Keratinocyte (primary cell): ENCODE measurements around the gene NLGN1. TPM values are rescaled to one million over a fixed set of nuclear protein-coding genes. Genes with fewer than 3 reads are reported as not detected.

ENCODE experiments used
- DNase-seq: peaks from one replicate; pipeline ENCODE4 v3.0.0-alpha.2; 2011; ENCODE audit warnings: low read depth, missing footprints, low spot score
- FAIRE-seq: peaks from 2 replicates; lab custom pipeline; 2011; peaks lifted over from hg19 to GRCh38; lab: Jason Lieb, UNC
- H2AFZ ChIP-seq: 2 replicates; pipeline ENCODE4 v1.6.0; 2012; ENCODE audit warnings: low read length, control low read depth, inconsistent platforms; ENCODE audit not compliant: control insufficient read depth
- H3K27ac ChIP-seq: 2 replicates; pipeline ENCODE4 v1.5.1; 2011; ENCODE audit warnings: low read length; ENCODE audit not compliant: control insufficient read depth, insufficient read depth
- H3K27me3 ChIP-seq: 3 replicates; pipeline ENCODE4 v1.6.0; 2011; ENCODE audit warnings: low read length; ENCODE audit not compliant: control insufficient read depth, insufficient read depth; ENCODE audit errors: extremely low read depth
- H3K36me3 ChIP-seq, 2 experiments: 2 replicates in 1 of 2; 3 replicates in 1 of 2; pipeline ENCODE4 v1.5.1; 2011; ENCODE audit warnings: low read length in 2 of 2, mild to moderate bottlenecking in 1 of 2; ENCODE audit not compliant: control insufficient read depth in 2 of 2, insufficient read depth in 2 of 2; ENCODE audit errors: extremely low read depth in 1 of 2
- H3K4me1 ChIP-seq: 3 replicates; pipeline ENCODE4 v1.5.1; 2011; ENCODE audit warnings: low read length; ENCODE audit not compliant: control insufficient read depth, insufficient read depth; ENCODE audit errors: extremely low read depth
- H3K4me2 ChIP-seq: 3 replicates; pipeline ENCODE4 v1.6.0; 2011; ENCODE audit warnings: low read depth, low read length; ENCODE audit not compliant: control insufficient read depth, insufficient read depth; ENCODE audit errors: extremely low read depth
- H3K4me3 ChIP-seq, 3 experiments: fragments of 200-600 bp in 1 of 3; sonication (generic) in 1 of 3; 2 replicates in 2 of 3; 3 replicates in 1 of 3; pipeline ENCODE4 v1.5.1; 2011 to 2016; ENCODE audit warnings: low read length in 3 of 3, mild to moderate bottlenecking in 3 of 3, control low read depth in 2 of 3, inconsistent platforms in 1 of 3, low read depth in 1 of 3, mixed read lengths in 1 of 3, mixed run types in 1 of 3, moderate library complexity in 1 of 3; ENCODE audit not compliant: control insufficient read depth in 2 of 3, insufficient read depth in 2 of 3; ENCODE audit errors: extremely low read depth in 1 of 3
- H3K79me2 ChIP-seq: 2 replicates; pipeline ENCODE4 v1.6.0; 2012; ENCODE audit warnings: low read length; ENCODE audit not compliant: control insufficient read depth, insufficient read depth
- H3K9ac ChIP-seq: 3 replicates; pipeline ENCODE4 v1.6.0; 2011; ENCODE audit warnings: low read length; ENCODE audit not compliant: control insufficient read depth, insufficient read depth; ENCODE audit errors: extremely low read depth
- H3K9me1 ChIP-seq: 3 replicates; pipeline ENCODE4 v1.6.0; 2011; ENCODE audit warnings: low read length; ENCODE audit not compliant: control insufficient read depth, insufficient read depth; ENCODE audit errors: extremely low read depth
- H3K9me3 ChIP-seq: 2 replicates; pipeline ENCODE4 v1.5.1; 2012; ENCODE audit warnings: low read depth, low read length; ENCODE audit not compliant: control insufficient read depth
- H4K20me1 ChIP-seq: 3 replicates; pipeline ENCODE4 v1.6.0; 2011; ENCODE audit warnings: low read length; ENCODE audit not compliant: control insufficient read depth, insufficient read depth; ENCODE audit errors: extremely low read depth
- EZH2 ChIP-seq: IDR thresholded peaks from one replicate; pipeline ENCODE4 v1.6.1; 2012; ENCODE audit warnings: inconsistent platforms, mild to moderate bottlenecking, low read length, moderate library complexity
- dilution Hi-C: fragments of 300-500 bp; cut with MboI; formaldehyde crosslinking; loops from one replicate; pipeline ENCODE4 v1.7.0; 2020; ENCODE audit warnings: low sequenced_read_pairs; ENCODE audit not compliant: extremely low pct_ligation_motif_present
- polyA plus RNA-seq, 5 experiments: library from polyadenylated mRNA; depleted of rRNA in 3 of 5; stranded (reverse) in 3 of 5; stranded (forward) in 1 of 5; unstranded in 1 of 5; fragments of >200 nt; gene quantifications; 1 replicate in 1 of 5; 2 replicates in 3 of 5; 3 replicates in 1 of 5; pipeline versions ENCODE4 v1.2.1 to v1.2.3, GENCODE V29; 2011 to 2012; ENCODE audit warnings: missing spikeins in 2 of 5, low read depth in 1 of 5, low replicate concordance in 1 of 5
- TF ChIP-seq, protein P1 (sequence below), 3 experiments: IDR thresholded peaks in 1 of 3; conservative IDR thresholded peaks in 1 of 3; optimal IDR thresholded peaks in 1 of 3; 2 replicates in 2 of 3; 3 replicates in 1 of 3; pipeline versions ENCODE3 to v1.5.1; 2011; ENCODE audit warnings: low read length in 3 of 3, mild to moderate bottlenecking in 3 of 3, moderate library complexity in 2 of 3, control low read depth in 1 of 3, inconsistent platforms in 1 of 3; ENCODE audit not compliant: insufficient read depth in 2 of 3; ENCODE audit errors: extremely low read depth in 1 of 3

NLGN1 gene
- polyA plus RNA-seq, 1 donor (not counting 4 experiments of a cell fraction or from before 2014, with no cell fraction given) = not detected

DNA sequence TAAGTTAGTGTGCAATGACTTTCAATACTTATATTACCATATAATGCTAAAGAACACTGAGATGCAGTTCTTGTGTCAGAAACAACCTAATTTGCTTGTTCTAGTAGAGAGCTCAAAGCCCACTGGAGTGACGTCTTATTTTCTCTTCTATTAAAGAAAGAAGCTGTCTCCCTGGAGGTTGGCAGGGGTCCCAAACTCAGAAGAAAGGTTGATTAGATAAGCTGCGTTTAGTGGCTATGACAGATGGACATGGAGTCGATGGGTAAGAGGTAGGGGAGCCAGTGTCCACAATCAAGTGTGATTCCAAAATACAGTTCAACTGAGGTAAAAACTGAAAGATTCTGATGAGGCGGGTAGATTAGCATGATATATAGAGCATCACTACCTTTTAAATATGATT lies 363.6 kb downstream of the NLGN1 start:
- Histone ChIP-seq H2AFZ (no peak overlapping the region), H3K27me3 (no peaks in the 10 kb centered on the region), H3K9me3 (no peaks in the 10 kb centered on the region), H3K36me3 (no peaks in the 10 kb centered on the region), H3K9ac (no peak overlapping the region), H3K4me2 (no peak overlapping the region), H3K4me3 (no peak overlapping the region), H4K20me1 (no peaks in the 10 kb centered on the region), H3K9me1 (no peaks in the 10 kb centered on the region), H3K4me1 (no peaks in the 10 kb centered on the region), H3K27ac (no peak overlapping the region), H3K79me2 (no peaks in the 10 kb centered on the region)
- TF ChIP-seq, protein P1, sequence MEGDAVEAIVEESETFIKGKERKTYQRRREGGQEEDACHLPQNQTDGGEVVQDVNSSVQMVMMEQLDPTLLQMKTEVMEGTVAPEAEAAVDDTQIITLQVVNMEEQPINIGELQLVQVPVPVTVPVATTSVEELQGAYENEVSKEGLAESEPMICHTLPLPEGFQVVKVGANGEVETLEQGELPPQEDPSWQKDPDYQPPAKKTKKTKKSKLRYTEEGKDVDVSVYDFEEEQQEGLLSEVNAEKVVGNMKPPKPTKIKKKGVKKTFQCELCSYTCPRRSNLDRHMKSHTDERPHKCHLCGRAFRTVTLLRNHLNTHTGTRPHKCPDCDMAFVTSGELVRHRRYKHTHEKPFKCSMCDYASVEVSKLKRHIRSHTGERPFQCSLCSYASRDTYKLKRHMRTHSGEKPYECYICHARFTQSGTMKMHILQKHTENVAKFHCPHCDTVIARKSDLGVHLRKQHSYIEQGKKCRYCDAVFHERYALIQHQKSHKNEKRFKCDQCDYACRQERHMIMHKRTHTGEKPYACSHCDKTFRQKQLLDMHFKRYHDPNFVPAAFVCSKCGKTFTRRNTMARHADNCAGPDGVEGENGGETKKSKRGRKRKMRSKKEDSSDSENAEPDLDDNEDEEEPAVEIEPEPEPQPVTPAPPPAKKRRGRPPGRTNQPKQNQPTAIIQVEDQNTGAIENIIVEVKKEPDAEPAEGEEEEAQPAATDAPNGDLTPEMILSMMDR (optimal IDR thresholded peaks at IDR 0.05 in 1 of 3, IDR thresholded peaks at IDR 0.05 in 1 of 3, conservative IDR thresholded peaks at IDR 0.05 in 1 of 3; ENCODE audit: extremely low read depth in 1 of 3, insufficient read depth in 2 of 3, low read length in 3 of 3) = no peak
- TF ChIP-seq EZH2 = no peak
- DNase-seq = no peak
- FAIRE-seq = no peak
- dilution Hi-C loops = no loop called here

DNA sequence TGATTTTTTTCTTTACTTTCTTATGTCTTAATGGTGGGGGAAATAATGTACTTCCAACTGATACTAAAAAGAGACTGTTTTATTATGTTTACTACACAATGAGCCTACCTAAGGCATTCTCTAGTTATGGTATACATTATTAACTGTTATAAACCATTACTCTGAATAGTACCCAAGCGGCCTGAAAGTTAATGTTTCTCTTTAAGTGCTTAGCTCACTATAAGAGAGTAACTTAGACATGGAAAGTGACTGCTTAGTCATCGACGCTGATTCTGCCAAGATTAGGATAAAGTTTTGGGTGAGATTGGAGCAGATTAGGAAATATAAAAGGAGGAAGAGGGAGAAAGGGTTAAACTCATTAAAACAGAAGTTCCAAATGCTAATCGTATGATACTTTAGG lies 365.0 kb downstream of the NLGN1 start:
- no peak for FAIRE-seq
- no peaks in the 10 kb centered on the region for H3K79me2 ChIP-seq
- no peaks in the 10 kb centered on the region for H3K36me3 ChIP-seq
- H3K9me3 ChIP-seq = no peaks in the 10 kb centered on the region
- no peak overlapping the region for H3K4me2 ChIP-seq
- H3K9me1 ChIP-seq = no peaks in the 10 kb centered on the region
- no peaks in the 10 kb centered on the region for H3K4me1 ChIP-seq
- H4K20me1 ChIP-seq = no peaks in the 10 kb centered on the region
- no peak overlapping the region for H3K27ac ChIP-seq
- dilution Hi-C loops = no loop called here
- no peak for TF ChIP-seq EZH2
- TF ChIP-seq, protein P1 (optimal IDR thresholded peaks at IDR 0.05 in 1 of 3, IDR thresholded peaks at IDR 0.05 in 1 of 3, conservative IDR thresholded peaks at IDR 0.05 in 1 of 3; ENCODE audit: extremely low read depth in 1 of 3, insufficient read depth in 2 of 3, low read length in 3 of 3) = no peak
- H3K27me3 ChIP-seq = no peaks in the 10 kb centered on the region
- H3K4me3 ChIP-seq = no peak overlapping the region
- no peak for DNase-seq
- H2AFZ ChIP-seq = no peak overlapping the region
- no peak overlapping the region for H3K9ac ChIP-seq
